Memory B cell (primary cell): ENCODE results near the gene PARD6B.
"Not testable (repeated sequence)": the region's sequence is repeated elsewhere in the genome, so short reads cannot be mapped to it uniquely, and the experiment has no call there.

ENCODE experiments used
- ATAC-seq: fragments of 150-1000 bp; cut with Tn5 transposase; 2 replicates; pipeline ENCODE4 v1.10.0; 2021; ENCODE audit warnings: low read depth, mild to moderate bottlenecking, moderate library complexity
- DNase-seq, 2 donors: peaks; one replicate each; pipeline ENCODE4 v3.0.0; 2022; ENCODE audit warnings: low spot score in 2 of 2
- H3K27ac Mint-ChIP-seq: one replicate; pipeline ENCODE4 v1.8.0; 2022; ENCODE audit warnings: mild to moderate bottlenecking, moderate library complexity, mixed read lengths
- H3K27me3 Mint-ChIP-seq: one replicate; pipeline ENCODE4 v1.8.0; 2022; ENCODE audit warnings: mixed read lengths
- H3K36me3 Mint-ChIP-seq: one replicate; pipeline ENCODE4 v1.8.0; 2022; ENCODE audit warnings: mild to moderate bottlenecking, mixed read lengths
- H3K4me1 Mint-ChIP-seq: one replicate; pipeline ENCODE4 v1.8.0; 2022; ENCODE audit warnings: mixed read lengths
- H3K4me3 Mint-ChIP-seq: one replicate; pipeline ENCODE4 v1.8.0; 2022; ENCODE audit warnings: mild to moderate bottlenecking, moderate library complexity, mixed read lengths
- H3K9me3 Mint-ChIP-seq: one replicate; pipeline ENCODE4 v1.8.0; 2022; ENCODE audit warnings: mixed read lengths

PARD6B gene

DNA sequence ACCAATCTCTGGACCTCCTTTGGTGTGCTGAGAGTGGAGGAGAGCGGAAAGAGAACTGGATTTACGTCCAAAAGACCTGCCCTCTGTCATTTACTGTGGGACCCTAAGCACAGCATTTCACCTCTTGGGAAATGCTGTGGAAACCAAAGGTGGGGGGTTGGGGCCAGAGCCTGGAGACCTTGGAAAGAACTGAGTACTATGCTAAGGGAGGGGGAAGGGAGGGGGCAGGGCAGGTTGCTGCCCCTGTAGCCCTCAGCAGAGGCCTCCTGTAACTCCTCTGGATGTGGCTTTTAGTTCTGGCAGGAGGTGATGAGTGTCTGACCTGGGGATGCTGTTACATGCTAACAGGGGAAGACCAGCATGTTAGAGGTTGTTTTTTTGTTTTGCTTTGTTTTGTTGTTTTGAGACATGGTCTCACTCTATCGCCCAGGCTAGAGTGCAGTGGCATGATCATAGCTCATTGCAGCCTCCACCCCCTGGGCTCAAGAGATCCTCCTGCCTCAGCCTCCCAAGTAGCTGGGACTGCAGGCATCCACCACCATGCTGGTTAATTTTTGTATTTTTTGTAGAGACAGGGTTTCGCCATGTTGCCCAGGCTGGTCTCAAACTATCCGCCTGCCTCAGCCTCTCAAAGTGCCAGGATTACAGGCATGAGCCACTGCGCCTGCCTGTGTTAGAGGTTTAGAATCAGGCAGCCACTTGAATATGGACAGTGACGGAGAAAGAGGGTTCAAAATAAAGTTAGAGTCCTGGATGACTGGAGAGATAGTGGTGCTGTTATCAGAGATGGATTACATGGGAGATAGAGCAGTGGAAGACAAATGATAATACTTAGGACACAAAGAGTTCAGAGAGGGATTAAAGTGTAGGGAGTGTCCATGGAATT lies 18.4 kb upstream of the PARD6B start:
- DNase-seq (no peak), ATAC-seq (no peak)
- Mint-ChIP-seq H3K36me3 (no peaks in the 10 kb centered on the region), H3K27me3 (peaks cover 24% of the 10 kb centered on the region), H3K4me1 (no peaks in the 10 kb centered on the region), H3K4me3 (no peak overlapping the region), H3K27ac (no peak overlapping the region), H3K9me3 (no peaks in the 10 kb centered on the region)

DNA sequence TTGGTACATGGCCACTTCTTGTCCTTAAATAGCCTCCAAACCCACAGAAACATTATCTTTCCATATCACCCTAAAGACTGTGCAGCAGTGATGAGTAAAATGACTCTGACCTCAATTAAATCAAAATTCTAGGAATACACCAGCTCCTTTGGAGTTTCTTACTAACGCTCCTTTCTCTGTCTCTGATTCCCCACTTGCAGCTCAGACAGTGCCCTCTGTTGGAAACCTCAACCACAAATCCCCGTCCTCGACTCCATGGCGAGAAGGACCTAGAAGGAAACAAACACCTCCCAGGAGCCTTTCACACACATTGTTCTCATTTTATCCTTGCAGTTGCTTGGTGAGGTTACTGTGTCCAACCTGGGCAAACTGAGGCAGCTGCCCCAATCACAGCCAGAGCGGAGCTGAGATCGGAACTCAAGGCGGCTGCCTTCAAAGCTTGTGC lies 17.7 kb upstream of the PARD6B start:
- no peaks in the 10 kb centered on the region for H3K9me3 Mint-ChIP-seq
- no peaks in the 10 kb centered on the region for H3K36me3 Mint-ChIP-seq
- ATAC-seq, result no peak
- no peak overlapping the region for H3K4me3 Mint-ChIP-seq
- H3K27me3 Mint-ChIP-seq, result peaks cover 25% of the 10 kb centered on the region
- no peaks in the 10 kb centered on the region for H3K4me1 Mint-ChIP-seq
- no peak for DNase-seq
- H3K27ac Mint-ChIP-seq, result no peak overlapping the region

DNA sequence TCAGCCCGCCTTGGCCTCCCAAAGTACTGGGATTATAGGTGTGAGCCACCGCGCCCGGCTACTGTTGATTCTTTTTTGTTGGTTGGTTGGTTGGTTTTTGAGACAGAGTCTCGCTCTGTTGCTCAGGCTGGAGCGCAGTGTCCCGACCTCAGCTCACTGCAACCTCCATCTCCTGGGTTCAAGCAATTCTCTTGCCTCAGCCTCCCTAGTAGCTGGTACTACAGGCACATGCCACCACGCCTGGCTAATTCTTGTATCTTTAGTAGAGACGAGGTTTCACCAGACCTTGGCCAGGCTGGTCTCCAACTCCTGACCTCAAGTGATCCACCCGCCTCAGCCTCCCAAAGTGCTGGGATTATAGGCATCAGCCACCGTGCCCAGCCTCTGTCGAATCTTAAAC lies 17.0 kb upstream of the PARD6B start:
- H3K27me3 Mint-ChIP-seq, result peaks cover 24% of the 10 kb centered on the region
- H3K27ac Mint-ChIP-seq, H3K4me1 Mint-ChIP-seq, H3K4me3 Mint-ChIP-seq, DNase-seq, ATAC-seq, H3K9me3 Mint-ChIP-seq, H3K36me3 Mint-ChIP-seq: not testable (repeated sequence)

DNA sequence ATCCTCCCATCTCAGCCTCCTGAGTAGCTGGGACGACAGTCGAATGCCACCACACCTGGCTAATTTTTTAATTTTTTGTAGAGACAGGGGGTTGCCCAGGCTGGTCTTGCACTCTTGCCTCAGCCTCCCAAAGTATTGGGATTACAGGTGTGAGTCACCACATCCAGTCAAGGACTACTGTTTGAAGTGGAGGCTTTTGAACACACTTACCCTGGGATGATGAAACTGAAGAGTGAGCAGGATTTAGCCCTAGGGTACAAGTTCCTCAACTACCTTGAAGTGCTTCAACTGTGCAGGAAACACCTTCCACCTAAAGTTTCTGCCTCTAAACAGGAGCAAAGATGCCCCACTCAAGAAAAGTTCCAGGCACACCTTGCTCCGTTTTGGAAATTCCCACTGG lies 15.7 kb upstream of the PARD6B start:
- peaks cover 26% of the 10 kb centered on the region for H3K27me3 Mint-ChIP-seq
- H3K9me3 Mint-ChIP-seq, result no peaks in the 10 kb centered on the region
- ATAC-seq (no peak), DNase-seq (no peak)
- no peak overlapping the region for H3K27ac Mint-ChIP-seq
- no peaks in the 10 kb centered on the region for H3K4me1 Mint-ChIP-seq
- H3K4me3 Mint-ChIP-seq, result no peak overlapping the region
- H3K36me3 Mint-ChIP-seq, result no peaks in the 10 kb centered on the region

DNA sequence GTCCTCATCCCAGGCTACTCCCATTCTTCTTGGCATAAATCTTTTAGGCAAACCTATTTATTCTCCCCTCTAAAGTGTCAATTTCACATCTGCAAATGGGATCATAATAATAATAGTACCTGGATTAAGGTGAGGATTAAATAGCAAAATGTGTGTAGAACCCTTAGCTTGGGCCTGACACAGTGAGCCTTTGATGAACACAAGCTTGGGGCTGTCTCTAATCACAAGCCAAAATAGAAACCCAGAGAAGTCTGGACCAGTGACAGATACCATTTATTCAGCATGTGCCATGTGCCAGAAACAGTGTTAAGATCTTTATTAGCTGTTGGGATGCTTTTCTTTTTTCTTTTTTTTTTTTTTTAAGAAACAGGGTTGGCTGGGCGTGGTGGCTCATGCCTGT lies 14.9 kb upstream of the PARD6B start:
- Mint-ChIP-seq H3K9me3 (no peaks in the 10 kb centered on the region), H3K4me1 (no peaks in the 10 kb centered on the region), H3K27ac (no peak overlapping the region), H3K4me3 (no peak overlapping the region), H3K36me3 (no peaks in the 10 kb centered on the region), H3K27me3 (peaks cover 21% of the 10 kb centered on the region)
- ATAC-seq, result no peak
- no peak for DNase-seq

DNA sequence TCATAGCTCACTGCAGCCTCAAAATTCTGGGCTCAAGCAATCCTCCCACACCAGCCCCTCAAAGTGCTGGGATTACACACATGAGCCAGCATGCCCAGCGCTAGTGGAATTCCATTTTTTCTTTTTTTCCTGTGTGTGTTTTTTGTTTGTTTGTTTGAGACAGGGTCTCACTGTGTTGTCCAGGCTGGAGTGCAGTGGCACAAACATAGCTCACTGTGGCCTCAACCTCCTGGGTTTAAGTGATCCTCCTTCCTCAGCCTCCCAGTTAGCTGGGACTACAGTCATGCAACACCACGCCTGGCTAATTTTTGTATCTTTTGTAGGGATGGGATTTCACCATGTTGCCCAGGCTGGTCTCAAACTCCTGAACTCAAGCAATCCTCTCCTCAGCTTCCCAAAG lies 14.1 kb upstream of the PARD6B start:
- Mint-ChIP-seq H3K27ac (no peak overlapping the region), H3K9me3 (no peaks in the 10 kb centered on the region), H3K4me3 (no peak overlapping the region), H3K4me1 (no peaks in the 10 kb centered on the region), H3K36me3 (no peaks in the 10 kb centered on the region), H3K27me3 (peaks cover 18% of the 10 kb centered on the region)
- DNase-seq, result no peak
- ATAC-seq, result no peak

DNA sequence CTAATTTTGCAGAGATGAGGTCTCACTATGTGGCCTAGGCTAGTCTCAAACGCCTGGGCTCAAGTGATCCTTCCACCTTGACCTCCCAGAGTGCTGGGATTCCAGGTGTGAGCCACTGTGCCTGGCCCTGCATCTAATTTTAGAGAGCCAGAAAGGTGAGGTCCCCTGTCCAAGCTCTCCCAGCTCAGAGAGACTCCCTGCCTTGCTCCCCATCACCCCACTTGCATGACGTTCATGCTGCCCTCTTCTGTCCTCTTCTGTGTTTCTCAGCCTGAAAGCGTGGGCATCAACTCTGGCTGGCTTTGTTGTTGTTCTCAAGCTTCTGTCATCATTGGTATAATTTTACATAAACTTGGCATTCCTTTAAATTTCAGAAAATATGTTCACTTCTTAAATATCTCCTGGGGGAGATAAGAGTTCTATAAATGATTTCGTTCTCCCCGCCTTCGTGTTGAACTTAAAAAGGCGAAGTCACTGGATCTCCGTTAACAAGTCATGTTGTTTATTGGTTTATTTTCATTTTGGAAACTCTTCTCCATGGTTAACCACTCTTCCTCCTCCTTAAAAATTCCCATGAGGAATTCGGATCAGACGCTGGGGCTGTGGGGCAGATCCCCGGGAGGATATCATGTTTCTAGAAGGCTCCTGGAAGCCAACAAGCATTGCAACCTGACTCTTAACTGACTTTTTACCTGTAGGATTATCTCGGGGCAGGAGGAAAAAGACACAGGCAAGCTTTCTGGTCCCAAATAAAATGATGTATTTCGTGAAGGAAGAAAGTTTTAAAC lies 13.2 kb upstream of the PARD6B start:
- H3K4me3 Mint-ChIP-seq, result no peak overlapping the region
- peaks cover 16% of the 10 kb centered on the region for H3K27me3 Mint-ChIP-seq
- H3K36me3 Mint-ChIP-seq, result no peaks in the 10 kb centered on the region
- DNase-seq, result no peak
- no peaks in the 10 kb centered on the region for H3K4me1 Mint-ChIP-seq
- H3K27ac Mint-ChIP-seq, result no peak overlapping the region
- ATAC-seq, result no peak
- no peaks in the 10 kb centered on the region for H3K9me3 Mint-ChIP-seq

DNA sequence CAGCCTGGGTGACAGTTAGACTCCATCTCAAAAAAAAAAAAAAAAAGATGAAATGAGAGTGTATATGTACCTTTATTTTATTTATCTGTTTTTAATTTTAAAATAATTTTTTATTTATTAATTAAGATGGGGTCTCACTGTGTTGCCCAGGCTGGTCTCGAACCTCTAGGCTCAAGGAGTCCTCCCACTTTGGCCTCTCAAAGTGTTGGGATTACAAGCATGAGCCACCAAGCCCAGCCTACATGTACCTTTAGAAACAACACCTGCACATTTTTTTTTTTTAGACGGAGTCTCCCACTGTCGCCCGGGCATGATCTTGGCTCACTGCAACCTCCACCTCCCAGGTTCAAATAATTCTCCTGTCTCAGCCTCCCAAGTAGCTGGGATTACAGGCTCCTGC lies 12.1 kb upstream of the PARD6B start:
- no peak overlapping the region for H3K27ac Mint-ChIP-seq
- H3K36me3 Mint-ChIP-seq, result no peaks in the 10 kb centered on the region
- H3K4me3 Mint-ChIP-seq, result no peak overlapping the region
- H3K27me3 Mint-ChIP-seq, result peaks cover 12% of the 10 kb centered on the region
- no peaks in the 10 kb centered on the region for H3K9me3 Mint-ChIP-seq
- H3K4me1 Mint-ChIP-seq, result no peaks in the 10 kb centered on the region
- ATAC-seq, result no peak
- DNase-seq, result no peak

DNA sequence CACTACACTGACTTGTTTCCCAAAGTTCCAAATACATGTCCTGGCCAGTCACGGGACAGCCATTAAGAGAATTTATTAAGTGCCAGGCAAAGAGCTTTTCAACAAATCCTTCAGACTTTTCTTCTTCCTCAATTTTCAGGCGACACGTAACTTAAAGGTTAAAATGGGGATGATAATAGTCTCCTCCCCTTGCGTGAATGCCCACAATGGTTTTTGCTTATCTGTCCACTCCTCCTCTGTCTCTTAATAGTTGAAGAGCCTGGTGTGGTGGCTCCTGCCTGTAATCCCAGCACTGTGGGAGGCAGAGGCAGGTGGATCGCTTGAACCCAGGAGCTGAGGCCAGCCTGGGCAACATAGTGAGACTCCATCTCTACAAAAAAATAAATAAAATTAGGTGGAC lies 11.4 kb upstream of the PARD6B start:
- no peak for ATAC-seq
- Mint-ChIP-seq H3K9me3 (no peaks in the 10 kb centered on the region), H3K36me3 (no peaks in the 10 kb centered on the region), H3K27ac (no peak overlapping the region), H3K27me3 (peaks cover 11% of the 10 kb centered on the region), H3K4me1 (no peaks in the 10 kb centered on the region), H3K4me3 (no peak overlapping the region)
- no peak for DNase-seq

DNA sequence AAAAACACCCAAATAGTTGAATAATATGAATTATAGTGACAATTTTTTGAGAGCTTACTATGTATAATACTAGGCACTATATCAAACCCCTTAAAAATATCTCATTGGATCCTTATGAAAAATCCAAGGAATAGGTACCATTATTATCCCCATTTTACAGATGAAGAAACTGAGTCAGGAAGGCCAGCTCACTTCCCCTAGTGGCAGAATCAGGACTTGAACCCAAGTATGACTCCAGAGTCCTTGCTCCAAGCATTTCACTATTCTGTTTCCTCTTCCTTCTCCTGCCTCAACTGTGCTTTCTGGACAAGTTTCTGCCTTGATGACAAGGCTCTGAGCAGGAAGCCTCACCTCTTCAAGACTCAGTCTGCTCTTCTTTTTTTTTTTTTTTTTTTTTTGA lies 10.8 kb upstream of the PARD6B start:
- ATAC-seq (no peak), DNase-seq (no peak)
- Mint-ChIP-seq H3K36me3 (no peaks in the 10 kb centered on the region), H3K4me3 (no peak overlapping the region), H3K4me1 (no peaks in the 10 kb centered on the region), H3K27ac (no peak overlapping the region), H3K27me3 (peaks cover 11% of the 10 kb centered on the region), H3K9me3 (no peaks in the 10 kb centered on the region)

DNA sequence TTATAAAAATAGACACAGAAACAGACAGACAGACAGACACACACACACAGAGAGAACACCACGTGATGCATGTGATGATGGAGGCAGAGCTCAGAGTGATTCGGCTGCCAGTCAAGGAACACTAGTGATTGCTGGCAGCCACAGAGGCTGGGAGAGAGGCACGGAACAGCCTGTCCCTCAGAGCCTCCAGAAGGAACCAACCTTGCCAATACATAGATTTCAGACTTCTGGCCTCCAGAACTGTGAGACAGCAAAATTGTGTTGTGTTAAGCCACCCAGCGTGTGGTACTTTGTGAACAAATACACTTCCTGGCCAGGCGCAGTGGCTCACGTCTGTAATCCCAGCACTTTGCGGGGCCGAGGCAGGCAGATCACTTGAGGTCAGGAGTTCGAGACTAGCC lies 9.5 kb upstream of the PARD6B start:
- Mint-ChIP-seq H3K36me3 (no peaks in the 10 kb centered on the region), H3K4me3 (no peak overlapping the region), H3K27me3 (peaks cover 11% of the 10 kb centered on the region), H3K27ac (no peak overlapping the region), H3K4me1 (no peaks in the 10 kb centered on the region), H3K9me3 (no peaks in the 10 kb centered on the region)
- DNase-seq (no peak), ATAC-seq (no peak)

DNA sequence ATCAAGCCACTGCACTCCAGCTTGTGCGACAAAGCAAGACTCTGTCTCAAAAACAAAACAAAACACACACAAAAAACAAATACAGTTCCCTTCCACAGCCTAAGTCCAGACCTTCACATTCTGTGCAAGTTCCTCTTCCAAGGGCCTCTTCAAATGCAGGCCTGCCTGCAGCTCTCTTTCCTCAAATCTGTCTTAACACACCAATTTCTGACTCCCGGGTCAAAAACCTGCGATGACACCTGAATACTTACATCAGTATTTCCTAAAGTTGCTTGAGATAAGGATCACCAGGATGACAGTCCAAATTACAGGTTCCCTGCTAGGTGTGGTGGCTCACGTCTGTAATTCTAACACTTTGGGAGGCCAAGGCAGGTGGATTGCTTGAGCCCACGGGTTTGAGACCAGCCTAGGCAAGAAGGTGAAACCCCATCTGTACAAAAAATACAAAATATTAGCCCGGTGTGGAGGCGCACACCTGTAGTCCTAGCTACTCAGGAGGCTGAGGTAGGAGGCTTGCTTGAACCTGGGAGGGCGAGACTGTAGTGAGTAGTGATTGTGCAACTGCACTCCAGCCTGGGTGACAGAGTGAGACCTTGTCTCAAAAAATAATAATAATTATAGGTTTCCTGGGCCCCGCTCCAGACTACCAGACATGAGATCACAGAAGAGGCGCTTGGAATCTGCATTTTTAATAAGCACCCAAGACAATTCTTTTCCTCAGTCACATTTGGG lies 8.8 kb upstream of the PARD6B start:
- H3K27me3 Mint-ChIP-seq, result peaks cover 9% of the 10 kb centered on the region
- DNase-seq, result no peak
- no peaks in the 10 kb centered on the region for H3K4me1 Mint-ChIP-seq
- H3K9me3 Mint-ChIP-seq, result no peaks in the 10 kb centered on the region
- no peaks in the 10 kb centered on the region for H3K36me3 Mint-ChIP-seq
- no peak for ATAC-seq
- no peak overlapping the region for H3K4me3 Mint-ChIP-seq
- H3K27ac Mint-ChIP-seq, result no peak overlapping the region

DNA sequence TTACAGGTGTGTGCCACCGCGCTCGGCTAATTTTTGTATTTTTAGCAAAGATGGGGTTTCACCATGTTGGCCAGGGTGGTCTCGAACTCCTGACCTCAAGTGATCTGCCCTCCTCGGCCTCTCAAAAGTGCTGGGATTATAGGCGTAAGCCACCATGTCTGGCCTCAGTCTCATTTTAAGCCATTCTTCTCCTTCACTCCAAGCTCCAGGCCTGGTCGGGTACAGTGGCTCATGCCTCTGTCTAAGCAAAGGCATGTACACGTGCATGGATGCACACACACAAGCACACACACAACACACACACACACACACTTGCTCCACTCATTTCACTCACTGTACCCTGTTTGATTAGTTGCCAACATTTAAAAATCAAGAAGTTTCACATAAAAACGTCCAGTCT lies 7.7 kb upstream of the PARD6B start:
- Mint-ChIP-seq H3K4me1 (no peaks in the 10 kb centered on the region), H3K27ac (no peak overlapping the region), H3K27me3 (peaks cover 5% of the 10 kb centered on the region), H3K4me3 (no peak overlapping the region), H3K9me3 (no peaks in the 10 kb centered on the region), H3K36me3 (no peaks in the 10 kb centered on the region)
- no peak for DNase-seq
- no peak for ATAC-seq

DNA sequence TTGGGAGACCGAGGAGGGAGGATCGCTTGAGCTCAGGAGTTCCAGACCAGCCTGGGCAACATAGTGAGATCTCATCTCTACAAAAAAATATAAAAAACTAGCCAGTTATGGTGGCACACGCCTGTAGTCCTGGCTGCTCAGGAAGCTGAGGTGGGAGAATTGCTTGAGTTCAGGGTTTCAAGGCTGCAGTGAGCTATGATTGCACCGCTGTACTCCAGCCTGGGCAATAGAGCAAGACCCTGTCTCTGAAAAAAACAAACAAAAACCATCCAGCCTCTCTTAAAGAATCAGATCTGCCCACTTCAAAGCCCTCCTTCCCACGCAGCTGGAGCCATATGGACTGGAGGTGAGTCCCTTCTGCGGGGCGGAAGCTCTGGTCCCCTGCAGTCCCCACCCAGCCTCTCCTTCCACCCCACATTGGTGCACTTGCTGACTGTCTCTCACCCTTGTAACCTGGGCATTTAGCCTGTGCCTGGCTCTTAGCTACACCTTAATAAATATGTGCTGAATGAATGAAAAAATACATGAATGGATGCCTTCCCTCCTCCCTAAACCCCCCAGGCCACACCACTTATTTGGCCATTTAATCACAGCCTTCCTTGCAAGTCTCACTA lies 7.2 kb upstream of the PARD6B start:
- no peak overlapping the region for H3K27ac Mint-ChIP-seq
- ATAC-seq (no peak), DNase-seq (no peak)
- no peaks in the 10 kb centered on the region for H3K9me3 Mint-ChIP-seq
- no peaks in the 10 kb centered on the region for H3K4me1 Mint-ChIP-seq
- H3K4me3 Mint-ChIP-seq, result no peak overlapping the region
- no peaks in the 10 kb centered on the region for H3K36me3 Mint-ChIP-seq
- peaks cover 5% of the 10 kb centered on the region for H3K27me3 Mint-ChIP-seq
